Mucosa of descending colon (tissue), 3 donors: ENCODE data around the gene VAMP5. TPM values are rescaled to one million over a fixed set of nuclear protein-coding genes. Genes with fewer than 3 reads are reported as not detected.

Source experiments
- ATAC-seq: fragments of 200-7000 bp; cut with Tn5 transposase; one replicate; pipeline ENCODE4 v1.9.1; 2020; ENCODE audit warnings: mild to moderate bottlenecking, moderate library complexity
- DNase-seq, 3 donors: peaks; one replicate each; pipeline ENCODE4 v3.0.0-alpha.2; 2020
- H3K36me3 ChIP-seq: fragments of 200-600 bp; one replicate; pipeline ENCODE4 v1.8.0; 2021; ENCODE audit warnings: low read depth, mild to moderate bottlenecking
- H3K4me1 ChIP-seq: fragments of 200-600 bp; one replicate; pipeline ENCODE4 v1.8.0; 2021; ENCODE audit warnings: low read depth, mild to moderate bottlenecking
- H3K4me3 ChIP-seq: fragments of 200-600 bp; one replicate; pipeline ENCODE4 v1.8.0; 2021; ENCODE audit warnings: mild to moderate bottlenecking
- H3K9me3 ChIP-seq: fragments of 200-600 bp; one replicate; pipeline ENCODE4 v1.8.0; 2021; ENCODE audit warnings: mild to moderate bottlenecking
- intact Hi-C, 2 donors: fragments of 100-400 bp; cut with DNase I in 1 of 2; cut with micrococcal nuclease in 1 of 2; formaldehyde crosslinking; loops; one replicate each; pipeline versions ENCODE4 v1.11.0 to v1.11.1; 2022; cut with DNase I, micrococcal nuclease
- total RNA-seq, 3 donors: library from RNA; stranded (reverse); fragmentation: NEBNext Ultra II Directional in 2 of 3; extraction: Animal tissue kit (Norgen Biotek cat#: 25700) in 2 of 3; gene quantifications; one replicate each; pipeline versions ENCODE4 v1.2.1 to v1.2.4, GENCODE V29; 2021 to 2023
- TF ChIP-seq, protein P1 (sequence below): fragments of 200-600 bp; IDR thresholded peaks from one replicate; pipeline ENCODE4 v1.8.0; 2022; ENCODE audit warnings: antibody characterized with exemption, mild to moderate bottlenecking
- donor health status: DM: no; HTN: no; CAD: no; lungs with moderate emphysema.
- donor health status: DM: no; HTN: no; CAD: no.
- donor health status: DM: no; HTN: yes; CAD: no.

VAMP5 gene
- total RNA-seq, 3 donors from 2014 or later, result 10.8 to 39.3 (median 28.3) TPM

GRCh38 chr2:85583667-85584353, 421 bp upstream of the VAMP5 start:
- intact Hi-C loops, result no loop called here
- no peaks in the 10 kb centered on the region for H3K9me3 ChIP-seq
- H3K4me3 ChIP-seq, result peak overlapping the region; percentile 19
- H3K4me1 ChIP-seq, result peaks cover 30% of the 10 kb centered on the region
- TF ChIP-seq, protein P1, sequence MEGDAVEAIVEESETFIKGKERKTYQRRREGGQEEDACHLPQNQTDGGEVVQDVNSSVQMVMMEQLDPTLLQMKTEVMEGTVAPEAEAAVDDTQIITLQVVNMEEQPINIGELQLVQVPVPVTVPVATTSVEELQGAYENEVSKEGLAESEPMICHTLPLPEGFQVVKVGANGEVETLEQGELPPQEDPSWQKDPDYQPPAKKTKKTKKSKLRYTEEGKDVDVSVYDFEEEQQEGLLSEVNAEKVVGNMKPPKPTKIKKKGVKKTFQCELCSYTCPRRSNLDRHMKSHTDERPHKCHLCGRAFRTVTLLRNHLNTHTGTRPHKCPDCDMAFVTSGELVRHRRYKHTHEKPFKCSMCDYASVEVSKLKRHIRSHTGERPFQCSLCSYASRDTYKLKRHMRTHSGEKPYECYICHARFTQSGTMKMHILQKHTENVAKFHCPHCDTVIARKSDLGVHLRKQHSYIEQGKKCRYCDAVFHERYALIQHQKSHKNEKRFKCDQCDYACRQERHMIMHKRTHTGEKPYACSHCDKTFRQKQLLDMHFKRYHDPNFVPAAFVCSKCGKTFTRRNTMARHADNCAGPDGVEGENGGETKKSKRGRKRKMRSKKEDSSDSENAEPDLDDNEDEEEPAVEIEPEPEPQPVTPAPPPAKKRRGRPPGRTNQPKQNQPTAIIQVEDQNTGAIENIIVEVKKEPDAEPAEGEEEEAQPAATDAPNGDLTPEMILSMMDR, result no peak
- H3K36me3 ChIP-seq, result no peaks in the 10 kb centered on the region
- no peak for ATAC-seq
- peak in 1 of 3 donors; percentile 74 for DNase-seq

DNA sequence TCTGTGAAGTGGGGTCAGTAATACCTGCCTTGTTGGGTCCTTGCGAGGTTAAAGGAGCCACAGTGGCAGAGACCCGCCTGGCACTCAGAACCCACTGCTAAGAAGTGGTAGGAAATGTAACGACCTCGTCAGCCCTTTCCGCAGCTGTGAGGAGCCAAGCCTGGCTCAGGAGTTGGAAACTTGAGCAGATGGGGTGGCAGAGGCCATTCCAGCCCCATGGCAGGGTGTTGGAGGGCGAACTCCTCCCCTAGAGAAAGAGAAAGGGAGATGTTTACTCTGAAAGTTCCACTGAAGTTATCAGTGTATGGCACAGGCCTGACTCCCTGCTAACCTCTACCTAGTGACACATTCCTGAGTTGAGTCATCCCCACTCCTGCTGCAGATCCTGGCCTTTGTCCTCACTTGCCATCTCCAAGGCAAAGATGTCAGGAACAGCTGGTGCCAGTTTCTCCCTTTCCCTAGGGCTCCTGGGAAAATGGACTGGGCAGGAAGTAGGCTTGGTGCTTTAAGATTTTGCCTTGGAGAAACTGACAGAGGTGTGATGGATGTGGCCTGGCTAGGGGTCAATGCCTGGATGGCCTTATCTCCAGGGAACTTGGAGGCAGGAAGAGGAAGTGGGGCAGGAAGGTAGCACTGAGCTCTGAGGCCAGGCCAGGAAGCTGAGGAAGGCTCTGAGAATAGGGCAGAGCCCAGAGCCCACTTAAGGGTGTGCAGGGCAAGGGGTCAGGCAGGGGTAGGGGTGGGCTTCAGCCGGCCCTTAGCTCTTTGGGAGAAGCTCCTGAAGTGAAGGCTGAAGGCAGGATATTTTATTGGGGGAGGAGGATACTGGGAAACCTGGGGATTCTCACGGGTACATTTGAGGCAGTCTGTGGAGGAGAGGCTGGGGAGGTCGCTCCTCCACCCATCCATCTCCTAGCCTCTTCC, 888 bp downstream of the VAMP5 start:
- ATAC-seq, result peak; percentile 87
- TF ChIP-seq, protein P1, result no peak
- peak; percentile 46 to 56 (median 49) for DNase-seq
- Histone ChIP-seq H3K4me1 (peaks cover 19% of the 10 kb centered on the region), H3K4me3 (no peak overlapping the region), H3K36me3 (no peaks in the 10 kb centered on the region), H3K9me3 (no peaks in the 10 kb centered on the region)
- intact Hi-C loops, result no loop called here

- peaks cover 19% of the 10 kb centered on the region for H3K4me1 ChIP-seq
- TF ChIP-seq, protein P1, result no peak
- no peaks in the 10 kb centered on the region for H3K9me3 ChIP-seq
- intact Hi-C loops, result no loop called here
- DNase-seq (no peak), ATAC-seq (peak; percentile 40)
- no peaks in the 10 kb centered on the region for H3K36me3 ChIP-seq
- no peak overlapping the region for H3K4me3 ChIP-seq
Observed at GRCh38 chr2:85585781-85586105, 1.5 kb downstream of the VAMP5 start.

DNA sequence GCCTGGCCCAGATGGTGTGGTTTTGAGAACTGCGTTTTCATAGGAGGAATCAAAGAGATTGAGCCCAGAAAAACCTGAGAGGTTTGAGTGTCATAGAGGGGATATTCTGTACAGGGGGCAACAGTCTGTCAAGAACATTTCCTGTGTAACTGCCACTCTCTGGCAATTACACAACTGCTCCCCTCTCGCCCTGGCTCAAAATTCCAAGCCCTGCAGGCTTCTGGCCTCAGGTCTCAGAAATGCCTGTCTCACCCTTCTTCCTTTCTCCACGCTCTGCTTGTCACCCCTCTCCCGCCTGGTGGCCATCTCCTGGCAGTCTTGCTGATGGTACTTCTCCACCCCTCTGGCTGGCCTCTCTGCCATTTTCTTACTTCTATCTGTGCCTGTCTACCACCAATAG, 4.0 kb downstream of the VAMP5 start:
- peaks cover 17% of the 10 kb centered on the region for H3K4me1 ChIP-seq
- DNase-seq (no peak), ATAC-seq (no peak)
- H3K36me3 ChIP-seq, result no peaks in the 10 kb centered on the region
- TF ChIP-seq, protein P1, result no peak
- H3K4me3 ChIP-seq, result no peak overlapping the region
- no peaks in the 10 kb centered on the region for H3K9me3 ChIP-seq
- intact Hi-C loops, result no loop called here

DNA sequence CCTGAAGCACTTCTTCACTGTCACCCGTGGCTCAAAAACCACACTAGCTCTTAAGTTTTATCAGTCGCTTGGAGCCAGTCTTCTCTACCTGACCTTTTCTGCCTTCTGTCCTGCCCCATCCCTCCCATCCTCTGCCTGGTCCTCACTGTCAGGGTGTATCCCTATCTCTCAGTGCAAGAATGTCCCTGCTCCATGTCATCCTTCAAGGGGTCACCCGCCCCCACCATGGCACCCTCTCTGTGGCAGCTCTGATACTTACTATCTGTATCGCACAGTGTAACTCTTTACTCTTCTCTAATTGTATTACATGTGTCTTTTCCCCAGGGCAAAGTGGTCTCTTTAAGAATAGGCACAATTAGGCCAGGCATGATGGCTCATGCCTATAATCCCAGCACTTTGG, 4.4 kb downstream of the VAMP5 start:
- no peaks in the 10 kb centered on the region for H3K36me3 ChIP-seq
- DNase-seq (no peak), ATAC-seq (no peak)
- H3K9me3 ChIP-seq, result no peaks in the 10 kb centered on the region
- TF ChIP-seq, protein P1, result no peak
- H3K4me3 ChIP-seq, result no peak overlapping the region
- intact Hi-C loops, result no loop called here
- H3K4me1 ChIP-seq, result peaks cover 16% of the 10 kb centered on the region
